Cerebellar nuclear complex (tissue), 1 donor: ENCODE results near the gene MTX1.
A peak's percentile ranks its signal among the peaks of the same experiment; 100 is the strongest.
"Not testable (repeated sequence)": the region's sequence is repeated elsewhere in the genome, so short reads cannot be mapped to it uniquely, and the experiment has no call there.

Experiments used
- DNase-seq, 2 experiments: peaks; one replicate each; lab custom pipeline; 2025; lab: John Stamatoyannopoulos, UW

The MTX1 gene

GRCh38 chr1:155208541-155209311 is at the start of gene MTX1:
MTX1 (plus strand) TSS chr1:155208695; CDS start chr1:155208805, 110 bp downstream.
- peak in 1 of 2 experiments; percentile 30 for DNase-seq

- no peak for DNase-seq
These were observed 49.5 kb upstream of the MTX1 start for GRCh38 chr1:155158991-155159390.

- DNase-seq, result no peak
These were observed 48.4 kb upstream of the MTX1 start for GRCh38 chr1:155160128-155160527.

- DNase-seq, result not testable (repeated sequence)
These were observed 45.9 kb upstream of the MTX1 start for GRCh38 chr1:155162631-155163030.

- DNase-seq, result not testable (repeated sequence)
These were observed 44.7 kb upstream of the MTX1 start for GRCh38 chr1:155163785-155164184.

GRCh38 chr1:155164625-155165024 is 43.9 kb upstream of the MTX1 start:
- not testable (repeated sequence) for DNase-seq

GRCh38 chr1:155166051-155166470 is 42.4 kb upstream of the MTX1 start:
- no peak for DNase-seq

GRCh38 chr1:155166471-155167165 is 41.9 kb upstream of the MTX1 start:
- DNase-seq, result no peak

- peak in 1 of 2 experiments; percentile 83 for DNase-seq
These were observed 41.1 kb upstream of the MTX1 start for GRCh38 chr1:155167166-155168104.

GRCh38 chr1:155168105-155168445 is 40.4 kb upstream of the MTX1 start:
- DNase-seq, result not testable (repeated sequence)

GRCh38 chr1:155168456-155169210 is 39.9 kb upstream of the MTX1 start:
- DNase-seq, result no peak

- no peak for DNase-seq
These were observed 39.0 kb upstream of the MTX1 start for GRCh38 chr1:155169541-155169940.

GRCh38 chr1:155170101-155170785 is 38.3 kb upstream of the MTX1 start:
- DNase-seq, result no peak

GRCh38 chr1:155170806-155171205 is 37.7 kb upstream of the MTX1 start:
- no peak for DNase-seq

- DNase-seq, result no peak
These were observed 36.4 kb upstream of the MTX1 start for GRCh38 chr1:155171836-155172731.

- peak; percentile 47 to 84 for DNase-seq
These were observed 35.6 kb upstream of the MTX1 start, which contains the start of gene KRTCAP2 for GRCh38 chr1:155172732-155173477. KRTCAP2 (minus strand) TSS chr1:155173304; CDS start chr1:155173224, 80 bp downstream.

- DNase-seq, result no peak
These were observed 34.8 kb upstream of the MTX1 start, which contains the start of gene TRIM46 for GRCh38 chr1:155173478-155174323. TRIM46 (plus strand) TSS chr1:155173849; CDS start chr1:155173967, 118 bp downstream.
